Measurements from ENCODE around the gene ASCC3.

GRCh38 chr6:100810015-100810414 lies 71.1 kb downstream of the ASCC3 start:
- TF ChIP-seq MAX (IDR thresholded peaks at IDR 0.05) (no peak), RAD21 (IDR thresholded peaks at IDR 0.05; ENCODE audit: low read depth) (no peak)
